Spleen (tissue), 11 donors: ENCODE results near the gene TSPO2. TPM values are rescaled to one million over a fixed set of nuclear protein-coding genes. Genes with fewer than 3 reads are reported as not detected.

Source experiments
- DNase-seq: peaks from one replicate; pipeline ENCODE4 v3.0.0-alpha.2; 2020
- H3K27ac ChIP-seq, 8 donors: fragments of 200-600 bp; sonication (generic) in 7 of 8; 1 replicate in 4 of 8; 2 replicates in 4 of 8; pipeline versions ENCODE4 v1.5.0 to v1.8.0; 2016 to 2021; ENCODE audit warnings: inconsistent platforms in 4 of 8, mild to moderate bottlenecking in 4 of 8, moderate library complexity in 1 of 8
- H3K27me3 ChIP-seq, 7 donors: fragments of 200-600 bp; sonication (generic) in 6 of 7; replicated peaks in 1 of 7; 1 replicate in 4 of 7; 2 replicates in 3 of 7; pipeline versions ENCODE4 v1.5.0 to v1.8.0; 2016 to 2021; ENCODE audit warnings: inconsistent platforms in 3 of 7, mild to moderate bottlenecking in 1 of 7
- H3K36me3 ChIP-seq, 6 donors: fragments of 200-600 bp; sonication (generic) in 5 of 6; 1 replicate in 4 of 6; 2 replicates in 2 of 6; pipeline versions ENCODE4 v1.5.0 to v1.8.0; 2016 to 2021; ENCODE audit warnings: inconsistent platforms in 2 of 6
- H3K4me1 ChIP-seq, 6 donors: fragments of 200-600 bp; sonication (generic) in 5 of 6; 1 replicate in 3 of 6; 2 replicates in 3 of 6; pipeline versions ENCODE4 v1.5.0 to v1.8.0; 2016 to 2021; ENCODE audit warnings: inconsistent platforms in 3 of 6
- H3K4me3 ChIP-seq, 8 donors: fragments of 200-600 bp; sonication (generic) in 7 of 8; 1 replicate in 4 of 8; 2 replicates in 4 of 8; pipeline versions ENCODE4 v1.5.0 to v1.8.0; 2016 to 2021; ENCODE audit warnings: inconsistent platforms in 4 of 8, mild to moderate bottlenecking in 4 of 8, moderate library complexity in 2 of 8
- H3K9me3 ChIP-seq, 8 donors: fragments of 200-600 bp; sonication (generic) in 7 of 8; 1 replicate in 4 of 8; 2 replicates in 4 of 8; pipeline versions ENCODE4 v1.5.0 to v1.8.0; 2016 to 2021; ENCODE audit warnings: inconsistent platforms in 4 of 8
- POLR2A ChIP-seq, 3 donors: fragments of 450-650 bp; IDR thresholded peaks; one replicate each; pipeline ENCODE4 v1.5.1; 2017; ENCODE audit warnings: antibody characterized with exemption in 3 of 3, mild to moderate bottlenecking in 1 of 3
- POLR2AphosphoS5 ChIP-seq, 3 donors: sonication (generic); formaldehyde crosslinking; IDR thresholded peaks; one replicate each; pipeline ENCODE4 v1.5.1; 2017; ENCODE audit warnings: antibody characterized with exemption in 3 of 3
- WGBS, 5 donors: extraction: QIAGEN DNeasy Blood & Tissue Kit in 3 of 5; methylation state at CpG; one replicate each; pipeline versions ENCODE4 v1.1.5 to v1.1.7; 2013 to 2018; 5-methylcytosine and 5-hydroxymethylcytosine counted together
- intact Hi-C: fragments of 100-400 bp; cut with DNase I; formaldehyde crosslinking; loops from one replicate; pipeline ENCODE4 v1.15.0; 2023; ENCODE audit warnings: low total_unique reads
- polyA plus RNA-seq, 3 donors: library from polyadenylated mRNA; stranded (reverse); fragments of 200-250 nt; gene quantifications; one replicate each; pipeline ENCODE4 v1.2.1, GENCODE V29; 2013
- total RNA-seq, 7 donors: library from RNA; depleted of rRNA in 3 of 7; stranded (reverse); fragments of >200 nt in 3 of 7; fragmentation: NEBNext Ultra II Directional in 4 of 7; extraction: Animal tissue kit (Norgen Biotek cat#: 25700) in 4 of 7; gene quantifications; one replicate each; pipeline versions ENCODE4 v1.1.0 to v1.2.1, GENCODE V29; 2016 to 2021
- TF ChIP-seq, protein P1 (sequence below), 11 experiments: fragments of 200-600 bp in 7 of 11; fragments of 450-650 bp in 4 of 11; sonication (generic) in 4 of 11; IDR thresholded peaks in 8 of 11; conservative IDR thresholded peaks in 3 of 11; 1 replicate in 7 of 11; 2 replicates in 4 of 11; pipeline versions ENCODE4 v1.4.0 to v1.8.0; 2016 to 2021; ENCODE audit warnings: antibody characterized with exemption in 11 of 11, inconsistent platforms in 4 of 11, mild to moderate bottlenecking in 1 of 11
- donor health status: healthy with polysubstance abuse.
- donor health status: DM: no; HTN: no; CAD: no; lungs with moderate emphysema.
- donor health status: DM: no; HTN: no; CAD: no.
- donor health status: Bipolar disorder and iron deficiency.
- donor health status: healthy.
- donor health status: DM: no; HTN: no; CAD: no.
- donor health status: DM: yes; HTN: yes; CAD: no.

TSPO2 gene
- total and polyA plus RNA-seq, 10 donors, result 0.54 to 6.3 TPM; not detected in 8

DNA sequence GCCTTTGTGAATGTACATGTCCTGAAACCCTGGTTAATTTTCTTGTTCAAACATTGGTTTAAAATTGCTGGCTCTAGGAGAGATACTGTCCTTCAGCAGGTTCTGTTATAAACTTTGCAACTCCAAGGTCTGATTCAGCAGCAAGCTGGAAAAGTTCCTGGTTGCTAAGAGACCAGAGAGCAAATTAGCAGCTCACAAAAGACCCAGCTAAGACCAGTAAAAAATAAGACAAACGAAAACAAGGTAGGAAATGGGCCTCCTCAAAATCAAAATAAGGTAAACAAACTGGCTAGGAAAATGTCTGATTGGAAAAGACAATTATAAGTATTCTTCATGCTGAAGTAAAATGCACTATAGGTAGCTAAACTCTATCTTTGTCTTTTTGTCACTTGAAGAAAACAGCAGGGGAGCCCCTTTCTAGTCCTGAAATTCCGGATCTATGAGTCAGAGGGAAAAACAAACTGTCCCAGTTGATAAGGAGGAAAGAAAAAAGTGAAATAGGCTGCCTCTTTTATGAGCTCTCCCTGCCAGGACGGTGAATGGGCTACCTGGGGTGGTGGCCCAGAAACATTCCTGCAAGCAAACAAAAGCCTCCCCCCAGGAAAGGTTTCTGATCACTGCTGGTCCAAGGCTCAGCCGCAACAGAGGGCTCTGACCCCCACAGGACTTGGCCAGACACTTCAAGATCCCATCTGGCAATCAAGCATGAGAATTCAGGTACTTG lies 44.9 kb upstream of the TSPO2 start:
- no peak overlapping the region for H3K27ac ChIP-seq
- DNase-seq, result no peak

DNA sequence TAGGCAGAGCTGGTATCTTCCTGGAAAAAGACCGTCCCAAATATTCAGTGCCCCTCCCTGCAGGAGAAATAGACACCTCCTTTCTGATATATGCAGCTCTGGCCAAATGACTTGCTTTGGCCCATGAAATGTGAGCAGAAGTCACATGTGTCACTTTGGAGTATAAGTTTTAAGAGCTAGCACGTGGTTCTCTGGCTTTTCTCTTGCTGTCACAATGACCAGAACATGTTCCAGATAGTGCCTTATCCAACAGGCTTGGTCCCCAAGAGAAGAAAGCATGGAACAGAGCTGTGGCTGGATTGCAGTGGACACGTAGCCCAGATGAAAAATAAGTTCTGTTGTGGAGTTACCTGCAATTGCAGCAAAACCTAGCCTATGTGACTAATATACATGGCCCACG lies 43.6 kb upstream of the TSPO2 start:
- Histone ChIP-seq H3K4me3 (no peak overlapping the region), H3K9me3 (no peaks in the 10 kb centered on the region), H3K27me3 (peaks cover 0 to 52% (median 0%) of the 10 kb centered on the region in 7 donors), H3K4me1 (peaks cover 0 to 13% (median 5%) of the 10 kb centered on the region in 6 donors), H3K36me3 (no peaks in the 10 kb centered on the region), H3K27ac (no peak overlapping the region)
- intact Hi-C loops, result no loop called here
- TF ChIP-seq, protein P1, sequence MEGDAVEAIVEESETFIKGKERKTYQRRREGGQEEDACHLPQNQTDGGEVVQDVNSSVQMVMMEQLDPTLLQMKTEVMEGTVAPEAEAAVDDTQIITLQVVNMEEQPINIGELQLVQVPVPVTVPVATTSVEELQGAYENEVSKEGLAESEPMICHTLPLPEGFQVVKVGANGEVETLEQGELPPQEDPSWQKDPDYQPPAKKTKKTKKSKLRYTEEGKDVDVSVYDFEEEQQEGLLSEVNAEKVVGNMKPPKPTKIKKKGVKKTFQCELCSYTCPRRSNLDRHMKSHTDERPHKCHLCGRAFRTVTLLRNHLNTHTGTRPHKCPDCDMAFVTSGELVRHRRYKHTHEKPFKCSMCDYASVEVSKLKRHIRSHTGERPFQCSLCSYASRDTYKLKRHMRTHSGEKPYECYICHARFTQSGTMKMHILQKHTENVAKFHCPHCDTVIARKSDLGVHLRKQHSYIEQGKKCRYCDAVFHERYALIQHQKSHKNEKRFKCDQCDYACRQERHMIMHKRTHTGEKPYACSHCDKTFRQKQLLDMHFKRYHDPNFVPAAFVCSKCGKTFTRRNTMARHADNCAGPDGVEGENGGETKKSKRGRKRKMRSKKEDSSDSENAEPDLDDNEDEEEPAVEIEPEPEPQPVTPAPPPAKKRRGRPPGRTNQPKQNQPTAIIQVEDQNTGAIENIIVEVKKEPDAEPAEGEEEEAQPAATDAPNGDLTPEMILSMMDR (IDR thresholded peaks at IDR 0.05 in 8 of 11, conservative IDR thresholded peaks at IDR 0.05 in 3 of 11), result no peak
- TF ChIP-seq POLR2AphosphoS5 (IDR thresholded peaks at IDR 0.05) (no peak), POLR2A (IDR thresholded peaks at IDR 0.05) (no peak)
- DNase-seq, result no peak
- 77 to 91% (median 82%) methylated on average over 4 of the region's 4 CpGs for WGBS, 5 donors

More for the DNA sequence above, 44.9 kb upstream of the TSPO2 start:
- Histone ChIP-seq H3K27me3 (peaks cover 0 to 47% (median 0%) of the 10 kb centered on the region in 7 donors), H3K36me3 (no peaks in the 10 kb centered on the region), H3K9me3 (no peaks in the 10 kb centered on the region), H3K4me1 (peaks cover 0 to 13% (median 5%) of the 10 kb centered on the region in 6 donors), H3K4me3 (no peak overlapping the region)
- TF ChIP-seq, protein P1 (IDR thresholded peaks at IDR 0.05 in 8 of 11, conservative IDR thresholded peaks at IDR 0.05 in 3 of 11), result no peak
- TF ChIP-seq POLR2A (IDR thresholded peaks at IDR 0.05) (no peak), POLR2AphosphoS5 (IDR thresholded peaks at IDR 0.05) (no peak)
- WGBS, 5 donors, result 64 to 82% (median 68%) methylated on average over 4 of the region's 4 CpGs
- intact Hi-C loops, result no loop called here

DNA sequence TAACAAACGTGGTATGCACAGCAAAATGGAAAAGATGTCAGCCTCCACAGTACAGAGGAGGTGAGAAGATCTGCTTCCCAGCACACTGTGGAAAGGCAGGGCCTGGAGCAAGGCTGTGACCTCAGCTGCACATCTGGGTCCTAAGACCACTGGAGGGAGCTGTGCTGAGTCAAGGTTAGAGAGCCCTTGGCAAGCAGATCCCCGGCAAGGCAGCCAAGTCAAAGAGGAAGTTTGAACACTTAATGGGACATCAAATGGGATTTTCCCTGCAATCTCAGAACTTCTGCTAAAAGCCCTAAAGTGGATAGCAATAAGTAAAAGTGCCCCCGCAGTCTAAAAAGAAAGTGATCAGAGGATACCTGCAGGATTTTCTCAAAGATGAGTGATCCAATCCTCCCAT lies 42.7 kb upstream of the TSPO2 start:
- Histone ChIP-seq H3K27ac (no peak overlapping the region), H3K4me1 (peaks cover 0 to 13% (median 5%) of the 10 kb centered on the region in 6 donors), H3K27me3 (peaks cover 0 to 52% (median 0%) of the 10 kb centered on the region in 7 donors), H3K4me3 (no peak overlapping the region), H3K9me3 (no peaks in the 10 kb centered on the region), H3K36me3 (no peaks in the 10 kb centered on the region)
- TF ChIP-seq, protein P1 (IDR thresholded peaks at IDR 0.05 in 8 of 11, conservative IDR thresholded peaks at IDR 0.05 in 3 of 11), result peak in 8 of 11 experiments; percentile 11 to 50 (median 38)
- TF ChIP-seq POLR2AphosphoS5 (IDR thresholded peaks at IDR 0.05) (peak in 2 of 3 donors; percentile 10 to 43), POLR2A (IDR thresholded peaks at IDR 0.05) (no peak)
- no peak for DNase-seq
- intact Hi-C loops, result no loop called here
- WGBS, 5 donors, result 5 to 18% (median 8%) methylated on average over 3 of the region's 3 CpGs

DNA sequence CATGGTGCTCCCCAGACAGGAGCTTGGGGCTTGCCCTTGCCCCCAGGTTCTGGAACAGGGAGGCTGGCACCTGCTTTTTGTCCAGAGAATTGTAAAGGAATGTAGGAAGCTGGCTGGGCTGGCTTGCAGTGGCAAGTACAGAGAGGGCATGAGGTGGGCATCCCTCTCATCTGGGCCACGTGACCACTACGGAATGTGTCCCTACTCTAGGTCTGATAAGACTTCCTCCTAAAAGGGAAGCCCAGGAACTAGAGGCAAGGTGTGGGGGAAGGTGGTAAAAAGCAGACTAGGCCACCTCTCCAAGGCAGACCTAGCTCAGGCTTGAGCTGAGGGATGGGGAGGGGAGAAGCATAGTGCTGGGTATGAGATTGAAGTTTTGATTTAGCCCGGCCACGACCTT lies 42.0 kb upstream of the TSPO2 start:
- no peak overlapping the region for H3K4me3 ChIP-seq
- H3K27ac ChIP-seq, result no peak overlapping the region
- H3K36me3 ChIP-seq, result no peaks in the 10 kb centered on the region
- H3K4me1 ChIP-seq, result peaks cover 0 to 13% (median 5%) of the 10 kb centered on the region in 6 donors
- intact Hi-C loops, result no loop called here
- no peak for DNase-seq
- no peaks in the 10 kb centered on the region for H3K9me3 ChIP-seq
- H3K27me3 ChIP-seq, result peaks cover 0 to 45% (median 0%) of the 10 kb centered on the region in 7 donors
- WGBS, 5 donors, result 51 to 66% (median 62%) methylated on average over 4 of the region's 4 CpGs
- no peak for TF ChIP-seq POLR2A (IDR thresholded peaks at IDR 0.05)
- TF ChIP-seq, protein P1 (IDR thresholded peaks at IDR 0.05 in 8 of 11, conservative IDR thresholded peaks at IDR 0.05 in 3 of 11), result no peak
- TF ChIP-seq POLR2AphosphoS5 (IDR thresholded peaks at IDR 0.05), result no peak
